Urinary bladder (tissue), 4 donors: ENCODE measurements around the gene LHFPL5. TPM values are rescaled to one million over a fixed set of nuclear protein-coding genes. Genes with fewer than 3 reads are reported as not detected.

Experiments used
- DNase-seq: peaks from one replicate; pipeline ENCODE4 v3.0.0-alpha.2; 2015; ENCODE audit errors: extremely low spot score
- H3K27ac ChIP-seq: one replicate; pipeline ENCODE4 v1.5.1; 2013; ENCODE audit warnings: low read depth, mild to moderate bottlenecking, moderate library complexity
- H3K36me3 ChIP-seq: one replicate; pipeline ENCODE4 v1.6.1; 2013; ENCODE audit warnings: mild to moderate bottlenecking, moderate library complexity; ENCODE audit not compliant: insufficient read depth
- H3K4me1 ChIP-seq: one replicate; pipeline ENCODE4 v1.6.1; 2013; ENCODE audit warnings: mild to moderate bottlenecking, moderate library complexity; ENCODE audit not compliant: insufficient read depth
- H3K4me3 ChIP-seq: one replicate; pipeline ENCODE4 v1.5.1; 2013; ENCODE audit warnings: low read depth, low read length
- WGBS: extraction: QIAGEN DNeasy Blood & Tissue Kit; methylation state at CpG from one replicate; pipeline ENCODE4 v1.1.7; 2013; 5-methylcytosine and 5-hydroxymethylcytosine counted together
- polyA plus RNA-seq: library from polyadenylated mRNA; stranded (reverse); fragments of 200-250 nt; gene quantifications from one replicate; pipeline ENCODE4 v1.2.3, GENCODE V29; 2013
- total RNA-seq: library from RNA; depleted of rRNA; stranded (reverse); fragments of >200 nt; gene quantifications from one replicate; pipeline ENCODE4 v1.2.3, GENCODE V29; 2014
- donor health status: healthy with polysubstance abuse.
- donor health status: healthy.

The LHFPL5 gene
- total and polyA plus RNA-seq, 2 donors = not detected

GRCh38 chr6:35782424-35782823, 22.7 kb upstream of the LHFPL5 start:
- H3K4me3 ChIP-seq = no peak overlapping the region
- no peaks in the 10 kb centered on the region for H3K4me1 ChIP-seq
- H3K27ac ChIP-seq = no peak overlapping the region
- no peak for DNase-seq
- WGBS = 58% methylated on average over 3 of the region's 3 CpGs
- no peaks in the 10 kb centered on the region for H3K36me3 ChIP-seq

DNA sequence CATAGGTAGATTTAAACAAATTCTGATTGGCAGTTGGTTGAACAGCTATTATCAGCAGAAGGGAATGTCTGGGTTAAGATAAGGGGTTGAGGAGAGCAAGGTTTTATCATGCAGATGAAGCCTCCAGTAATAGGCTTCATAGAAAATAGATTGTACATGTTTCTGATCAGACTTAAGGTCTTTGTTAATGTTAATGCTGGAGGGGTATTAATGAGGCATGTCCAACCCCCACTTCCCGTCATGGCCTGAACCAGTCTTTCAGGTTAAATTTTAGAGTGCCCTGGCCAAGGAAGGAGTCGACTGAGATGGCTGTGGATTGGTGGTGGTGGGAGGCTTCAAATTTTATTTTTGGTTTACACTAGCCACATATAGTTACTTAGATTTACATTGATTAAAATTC, 21.0 kb upstream of the LHFPL5 start:
- 64% methylated on average over 2 of the region's 2 CpGs for WGBS
- no peak overlapping the region for H3K27ac ChIP-seq
- no peak for DNase-seq
- H3K4me1 ChIP-seq = no peaks in the 10 kb centered on the region
- no peak overlapping the region for H3K4me3 ChIP-seq
- no peaks in the 10 kb centered on the region for H3K36me3 ChIP-seq

GRCh38 chr6:35786272-35786671, 18.9 kb upstream of the LHFPL5 start:
- WGBS = 58% methylated on average over 2 of the region's 2 CpGs
- no peak for DNase-seq
- no peaks in the 10 kb centered on the region for H3K36me3 ChIP-seq
- no peaks in the 10 kb centered on the region for H3K4me1 ChIP-seq
- H3K27ac ChIP-seq = no peak overlapping the region
- no peak overlapping the region for H3K4me3 ChIP-seq

DNA sequence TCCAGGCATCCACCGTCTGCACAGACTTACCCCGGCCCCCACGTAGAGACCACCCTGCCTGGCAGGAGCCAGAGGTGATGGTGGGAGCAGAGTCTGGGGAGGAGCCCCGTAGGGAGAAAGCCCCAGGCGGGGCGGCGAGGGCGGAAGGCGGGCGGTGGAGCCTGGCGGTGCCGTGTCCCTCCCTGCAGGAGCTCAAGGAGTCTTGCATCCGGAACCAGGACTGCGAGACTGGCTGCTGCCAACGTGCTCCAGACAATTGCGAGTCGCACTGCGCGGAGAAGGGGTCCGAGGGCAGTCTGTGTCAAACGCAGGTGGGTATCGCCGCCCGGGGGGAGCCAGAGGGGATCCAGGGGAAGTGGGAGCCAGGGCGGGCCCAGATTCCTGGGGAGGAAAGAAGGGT, 18.3 kb upstream of the LHFPL5 start:
- Histone ChIP-seq H3K36me3 (no peaks in the 10 kb centered on the region), H3K27ac (no peak overlapping the region), H3K4me3 (no peak overlapping the region), H3K4me1 (no peaks in the 10 kb centered on the region)
- DNase-seq = no peak
- 32% methylated on average over 25 of the region's 25 CpGs for WGBS

DNA sequence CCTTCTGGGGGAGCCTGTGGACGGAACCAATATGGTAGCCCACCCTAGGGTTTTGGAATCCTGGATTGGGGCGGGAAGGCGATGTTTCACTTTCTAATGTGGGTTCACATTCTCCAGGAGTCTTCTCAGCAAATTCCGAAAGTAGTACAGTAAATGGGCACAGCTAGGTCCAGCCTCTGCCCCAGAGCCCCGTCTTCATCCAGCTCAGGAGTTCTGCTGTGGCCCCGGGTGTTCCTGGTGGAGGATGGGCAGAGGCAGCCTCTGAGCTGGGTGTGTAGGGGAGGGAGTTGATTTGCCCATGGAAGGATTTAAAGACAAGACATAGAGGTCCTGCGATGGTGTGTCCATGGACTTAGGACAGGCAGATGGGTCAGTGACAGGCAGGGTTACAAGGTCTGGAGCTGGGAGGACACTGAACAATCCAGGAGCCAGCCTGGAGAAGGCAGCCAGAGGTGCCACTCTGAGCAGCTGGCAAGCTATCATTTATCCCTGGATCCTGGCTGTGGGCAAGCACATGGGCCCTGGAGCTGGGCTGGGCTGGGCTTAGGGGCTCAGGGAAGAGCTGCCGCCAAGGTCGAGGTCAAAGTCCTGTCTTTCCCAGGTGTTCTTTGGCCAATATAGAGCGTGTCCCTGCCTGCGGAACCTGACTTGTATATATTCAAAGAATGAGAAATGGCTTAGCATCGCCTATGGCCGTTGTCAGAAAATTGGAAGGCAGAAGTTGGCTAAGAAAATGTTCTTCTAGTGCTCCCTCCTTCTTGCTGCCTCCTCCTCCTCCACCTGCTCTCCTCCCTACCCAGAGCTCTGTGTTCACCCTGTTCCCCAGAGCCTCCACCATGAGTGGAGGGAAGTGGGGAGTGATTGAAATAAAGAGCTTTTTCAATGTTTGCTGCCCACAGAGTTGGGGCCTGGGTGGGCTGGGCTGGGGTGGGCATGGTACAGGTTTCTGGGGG, 17.6 kb upstream of the LHFPL5 start:
- Histone ChIP-seq H3K36me3 (no peaks in the 10 kb centered on the region), H3K4me1 (no peaks in the 10 kb centered on the region), H3K4me3 (no peak overlapping the region), H3K27ac (no peak overlapping the region)
- 78% methylated on average over 13 of the region's 13 CpGs for WGBS
- DNase-seq = no peak

- Histone ChIP-seq H3K4me3 (no peak overlapping the region), H3K4me1 (no peaks in the 10 kb centered on the region), H3K27ac (no peak overlapping the region), H3K36me3 (no peaks in the 10 kb centered on the region)
- no peak for DNase-seq
- WGBS = 66% methylated on average over 4 of the region's 4 CpGs
These were observed 16.6 kb upstream of the LHFPL5 start for GRCh38 chr6:35788423-35788982.

GRCh38 chr6:35790683-35791082, 14.5 kb upstream of the LHFPL5 start:
- 81% methylated on average over 5 of the region's 5 CpGs for WGBS
- no peak for DNase-seq

DNA sequence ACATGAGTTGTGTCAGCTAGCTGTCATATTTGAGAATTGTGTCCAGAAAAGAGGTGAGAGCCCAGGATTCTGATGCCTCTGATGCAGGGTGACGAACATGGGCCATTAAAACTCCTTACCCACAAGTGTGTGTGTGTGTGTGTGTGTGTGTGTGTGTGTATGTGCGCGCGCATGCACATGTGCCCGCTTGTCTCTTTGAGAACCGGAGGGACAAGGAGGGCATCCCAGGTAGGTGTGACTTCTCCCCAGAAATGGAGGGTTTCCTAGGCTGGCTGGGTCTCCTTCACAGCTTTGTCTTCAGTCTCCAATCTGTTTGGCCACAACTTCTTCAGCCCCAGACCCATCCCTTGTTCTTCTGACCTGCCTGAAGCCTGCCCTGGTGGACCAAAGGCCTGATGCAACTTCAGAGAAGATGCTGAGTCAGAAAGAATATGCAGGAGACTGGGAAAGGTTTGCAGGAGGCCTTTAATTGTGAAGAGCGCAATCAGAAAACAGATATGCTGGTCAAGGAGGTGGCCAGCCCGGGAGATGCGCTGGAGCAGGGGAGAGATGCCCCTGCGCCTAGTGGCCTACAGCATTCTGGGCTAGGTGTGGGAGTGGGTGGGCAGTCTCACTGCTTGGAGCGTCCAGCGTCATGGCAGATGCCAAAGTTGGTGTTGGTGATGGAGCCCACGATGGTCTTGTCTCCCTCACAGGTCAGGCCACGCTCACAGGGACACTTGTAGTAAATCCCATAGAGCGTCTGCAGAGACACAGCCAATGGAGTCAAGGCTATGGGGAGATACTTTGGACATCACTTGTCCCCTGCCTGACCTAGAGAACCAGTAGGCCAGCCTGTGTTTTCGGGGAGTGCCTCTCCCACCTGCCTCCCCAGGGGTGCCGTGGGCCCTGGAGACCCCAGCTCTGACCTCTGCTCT, 10.4 kb upstream of the LHFPL5 start:
- no peak overlapping the region for H3K27ac ChIP-seq
- no peaks in the 10 kb centered on the region for H3K4me1 ChIP-seq
- WGBS = 91% methylated on average over 17 of the region's 17 CpGs
- H3K36me3 ChIP-seq = no peaks in the 10 kb centered on the region
- no peak for DNase-seq
- H3K4me3 ChIP-seq = no peak overlapping the region

More at GRCh38 chr6:35790683-35791082, 14.5 kb upstream of the LHFPL5 start:
- no peaks in the 10 kb centered on the region for H3K4me1 ChIP-seq
- H3K27ac ChIP-seq = no peak overlapping the region
- H3K4me3 ChIP-seq = no peak overlapping the region
- no peaks in the 10 kb centered on the region for H3K36me3 ChIP-seq

DNA sequence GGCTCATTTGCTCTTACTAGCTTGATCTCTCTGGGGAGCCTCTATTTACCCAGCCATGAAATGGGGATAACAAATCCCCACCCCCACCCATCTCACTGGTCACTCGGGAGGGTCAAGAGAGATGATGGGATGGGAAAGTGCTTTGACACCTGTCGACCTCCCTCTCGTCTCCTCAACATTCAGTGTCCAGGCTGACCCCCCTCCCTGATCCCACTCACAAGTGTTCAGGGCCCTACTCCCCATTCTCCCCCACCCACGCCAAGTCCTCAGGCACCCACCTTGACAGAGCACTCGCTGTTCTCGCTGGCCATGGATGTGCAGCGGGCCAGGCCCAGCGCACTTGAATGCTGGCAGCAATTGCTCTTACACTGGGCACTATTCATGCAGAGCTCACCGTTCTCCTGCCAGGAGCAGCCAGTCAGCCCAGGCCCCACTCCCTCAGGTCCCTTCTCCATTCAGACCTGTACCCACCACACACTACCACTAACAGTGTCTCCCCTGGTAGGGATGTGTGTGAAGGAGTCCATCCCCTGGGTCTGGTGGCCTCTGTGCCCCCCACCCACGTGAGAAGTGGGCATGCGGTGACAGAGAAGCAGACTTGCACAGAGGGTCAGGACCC, 9.6 kb upstream of the LHFPL5 start:
- WGBS = 89% methylated on average over 11 of the region's 11 CpGs
- Histone ChIP-seq H3K36me3 (no peaks in the 10 kb centered on the region), H3K4me1 (no peaks in the 10 kb centered on the region), H3K27ac (no peak overlapping the region), H3K4me3 (no peak overlapping the region)
- DNase-seq = no peak

- Histone ChIP-seq H3K36me3 (no peaks in the 10 kb centered on the region), H3K27ac (no peak overlapping the region), H3K4me3 (no peak overlapping the region), H3K4me1 (no peaks in the 10 kb centered on the region)
- DNase-seq = no peak
- 84% methylated on average over 4 of the region's 4 CpGs for WGBS
These were observed 8.9 kb upstream of the LHFPL5 start for GRCh38 chr6:35796236-35796635.

DNA sequence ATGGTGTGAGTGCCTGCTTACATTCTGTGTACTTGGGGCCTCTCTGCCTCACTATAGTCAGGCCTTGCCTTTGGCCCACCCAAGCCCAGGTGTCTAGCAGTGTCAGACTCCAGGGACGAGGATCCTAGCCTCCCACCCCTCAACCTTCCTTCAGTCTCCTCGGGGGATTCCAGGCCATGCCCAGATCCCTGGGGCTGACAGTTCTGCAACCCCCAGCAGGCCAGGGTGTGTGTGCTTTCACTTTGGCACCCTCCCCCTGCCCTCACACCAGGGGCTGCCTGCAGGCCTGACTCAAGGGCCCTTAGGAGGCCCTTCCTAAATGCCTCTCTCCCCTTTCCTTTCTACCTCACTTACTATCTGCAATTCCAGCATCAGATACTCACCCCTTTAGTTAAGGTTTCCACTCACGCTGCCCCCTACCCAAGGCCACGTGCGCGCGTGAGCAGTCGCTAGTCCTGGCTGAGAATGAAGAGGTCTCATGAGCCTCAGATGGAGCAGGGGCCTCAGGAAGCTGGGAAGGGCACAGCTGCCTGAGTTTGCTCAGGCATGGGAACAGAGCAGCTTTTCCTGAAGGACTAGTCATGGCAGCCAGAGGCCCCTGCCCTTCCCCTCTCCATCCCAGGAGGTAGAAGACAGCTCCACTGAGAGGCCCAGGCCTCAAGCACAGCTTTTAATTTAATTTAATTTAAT, 7.2 kb upstream of the LHFPL5 start:
- Histone ChIP-seq H3K36me3 (no peaks in the 10 kb centered on the region), H3K4me3 (no peak overlapping the region), H3K27ac (no peak overlapping the region), H3K4me1 (no peaks in the 10 kb centered on the region)
- no peak for DNase-seq
- 74% methylated on average over 8 of the region's 8 CpGs for WGBS

GRCh38 chr6:35798706-35799105, 6.4 kb upstream of the LHFPL5 start:
- no peaks in the 10 kb centered on the region for H3K4me1 ChIP-seq
- H3K4me3 ChIP-seq = no peak overlapping the region
- no peaks in the 10 kb centered on the region for H3K36me3 ChIP-seq
- no peak for DNase-seq
- WGBS = 72% methylated on average over 5 of the region's 5 CpGs
- H3K27ac ChIP-seq = no peak overlapping the region

- no peak overlapping the region for H3K4me3 ChIP-seq
- DNase-seq = no peak
- no peak overlapping the region for H3K27ac ChIP-seq
- no peaks in the 10 kb centered on the region for H3K36me3 ChIP-seq
- H3K4me1 ChIP-seq = no peaks in the 10 kb centered on the region
- 73% methylated on average over 3 of the region's 3 CpGs for WGBS
These were observed 4.0 kb upstream of the LHFPL5 start for GRCh38 chr6:35801148-35801547.
